Fibroblast of the aortic adventitia (primary cell): ENCODE data around the gene U2AF2. TPM values are rescaled to one million over a fixed set of nuclear protein-coding genes. Genes with fewer than 3 reads are reported as not detected.

ENCODE experiments used
- DNase-seq: peaks from one replicate; pipeline ENCODE4 v3.0.0-alpha.2; 2010; ENCODE audit warnings: low read depth
- H3K4me3 ChIP-seq: 2 replicates; pipeline ENCODE4 v1.5.1; 2011; ENCODE audit warnings: low read depth, mild to moderate bottlenecking, control low read depth, low read length, moderate library complexity
- CTCF ChIP-seq: IDR thresholded peaks from 2 replicates; pipeline ENCODE4 v1.5.1; 2011; ENCODE audit warnings: mild to moderate bottlenecking, low read length, control low read depth, inconsistent platforms; ENCODE audit not compliant: insufficient read depth
- total RNA-seq: library from RNA; depleted of rRNA; stranded (reverse); fragments of >200 nt; gene quantifications from 2 replicates; pipeline ENCODE4 v1.2.3, GENCODE V29; 2012; ENCODE audit warnings: low replicate concordance

Gene U2AF2
- total RNA-seq, 1 donor, result 71.4 TPM

GRCh38 chr19:55637534-55637933 lies 17.3 kb upstream of the U2AF2 start:
- DNase-seq, result no peak
- no peak overlapping the region for H3K4me3 ChIP-seq
- TF ChIP-seq CTCF, result no peak

GRCh38 chr19:55638864-55639359 lies 15.9 kb upstream of the U2AF2 start:
- no peak for DNase-seq
- TF ChIP-seq CTCF, result peak; percentile 54
- H3K4me3 ChIP-seq, result no peak overlapping the region

- TF ChIP-seq CTCF, result peak; percentile 42
- peak; percentile 63 for DNase-seq
- H3K4me3 ChIP-seq, result peak overlapping the region; percentile 75
Observed at GRCh38 chr19:55640043-55640576, 14.7 kb upstream of the U2AF2 start.

- DNase-seq, result peak; percentile 71
- H3K4me3 ChIP-seq, result peak within 1 kb of the TSS; percentile 75
- TF ChIP-seq CTCF, result no peak
Observed at GRCh38 chr19:55640577-55641425, 14.0 kb upstream of the U2AF2 start, which contains the start of gene ZNF580. TSS of gene ZNF580 (plus strand) at chr19:55641002. CDS start at chr19:55642509, 1,507 bp downstream.

GRCh38 chr19:55641426-55642152 lies 13.2 kb upstream of the U2AF2 start:
- H3K4me3 ChIP-seq, result peak overlapping the region; percentile 75
- peak; percentile 39 for DNase-seq
- no peak for TF ChIP-seq CTCF

GRCh38 chr19:55642153-55643002 lies 12.5 kb upstream of the U2AF2 start:
- TF ChIP-seq CTCF, result no peak
- DNase-seq, result peak; percentile 44
- H3K4me3 ChIP-seq, result peak overlapping the region; percentile 75
